Activated CD8-positive, alpha-beta T cell treated with anti-CD3 and anti-CD28 coated beads for 36 hours (primary cell): ENCODE data around the gene VIPR1. TPM values are rescaled to one million over a fixed set of nuclear protein-coding genes. Genes with fewer than 3 reads are reported as not detected.

Experiments used
- ATAC-seq: fragments of 200-7000 bp; cut with Tn5 transposase; one replicate; pipeline ENCODE4 v1.10.0; 2021; ENCODE audit warnings: mild to moderate bottlenecking, moderate library complexity
- CTCF ChIA-PET: fragments of 350-600 bp; sonication (Branson Sonifier 250); formaldehyde crosslinking; loops from one replicate; lab custom pipeline; 2021; ENCODE audit warnings: antibody characterized with exemption; lab: Charles Lee
- POLR2A ChIA-PET: fragments of 350-600 bp; sonication (Branson Sonifier 250); formaldehyde crosslinking; loops from one replicate; lab custom pipeline; 2021; ENCODE audit warnings: antibody characterized with exemption; lab: Charles Lee
- DNase-seq: peaks from one replicate; pipeline ENCODE4 v3.0.0-alpha.2; 2020
- H3K27ac Mint-ChIP-seq: one replicate; pipeline ENCODE4 v1.8.0; 2021; ENCODE audit warnings: mild to moderate bottlenecking, mixed read lengths
- H3K27me3 Mint-ChIP-seq: one replicate; pipeline ENCODE4 v1.8.0; 2021; ENCODE audit warnings: mixed read lengths
- H3K36me3 Mint-ChIP-seq: one replicate; pipeline ENCODE4 v1.8.0; 2021; ENCODE audit warnings: low read depth, mixed read lengths
- H3K4me1 Mint-ChIP-seq: one replicate; pipeline ENCODE4 v1.8.0; 2021; ENCODE audit warnings: low read depth, mixed read lengths
- H3K4me3 Mint-ChIP-seq: one replicate; pipeline ENCODE4 v1.8.0; 2021; ENCODE audit warnings: mild to moderate bottlenecking, moderate library complexity, mixed read lengths
- H3K9me3 Mint-ChIP-seq: one replicate; pipeline ENCODE4 v1.8.0; 2021; ENCODE audit warnings: mixed read lengths
- intact Hi-C: fragments of 100-400 bp; cut with micrococcal nuclease; formaldehyde crosslinking; loops from one replicate; pipeline ENCODE4 v1.10.0; 2022
- total RNA-seq, 2 experiments: library from RNA; stranded (reverse); gene quantifications; one replicate each; pipeline ENCODE4 v1.2.3, GENCODE V29; 2021
- TF ChIP-seq, protein P1 (sequence below): fragments of 200-600 bp; IDR thresholded peaks from one replicate; pipeline ENCODE4 v1.8.0; 2022; ENCODE audit warnings: antibody characterized with exemption, mild to moderate bottlenecking

Gene VIPR1
- total RNA-seq, 2 experiments from 2014 or later, result 8.5 to 9.0 TPM

DNA sequence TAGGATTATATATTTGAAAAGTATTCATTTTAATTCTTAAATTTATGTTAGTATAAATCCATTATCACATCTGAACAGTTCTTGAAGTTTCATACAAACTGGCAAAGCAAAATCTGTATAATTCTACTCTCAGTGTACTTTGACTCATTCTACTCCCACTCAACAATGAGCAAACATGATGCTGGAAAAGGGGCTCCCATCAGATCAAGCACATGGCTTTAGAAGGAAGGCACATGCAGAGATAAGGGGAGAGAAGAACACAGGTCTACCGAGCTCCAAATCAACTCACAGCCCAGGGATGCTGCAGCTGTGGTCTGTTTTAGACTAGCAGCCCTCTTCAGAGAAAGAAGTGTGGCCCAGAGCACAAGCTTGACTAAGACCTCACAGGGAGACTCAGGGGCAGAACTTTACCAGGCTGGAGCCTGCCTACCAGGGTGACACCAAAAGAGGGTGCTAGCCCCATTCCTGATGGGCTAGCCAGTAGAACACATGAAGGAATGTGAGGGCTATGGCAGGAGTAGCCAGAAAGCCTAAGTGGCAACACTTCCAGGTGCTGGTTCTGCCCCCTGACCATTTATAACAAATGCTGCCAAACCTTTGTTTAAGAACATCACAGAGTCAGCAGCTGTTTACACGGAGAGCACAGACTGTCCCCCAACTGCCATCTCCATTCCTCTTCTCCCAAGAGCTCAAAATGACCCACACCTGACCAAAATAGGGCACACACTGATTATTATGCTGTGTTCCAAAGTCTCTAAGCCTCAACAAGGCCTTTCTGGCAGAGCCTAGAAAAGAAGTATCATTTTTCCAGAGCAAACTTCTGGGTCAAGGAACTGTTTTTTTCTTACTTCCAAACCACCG lies 59.8 kb downstream of the VIPR1 start:
- CTCF ChIA-PET, result interaction anchor here (1.1 to 2.7 kb wide), 5 partner anchors 10 to 61 kb away, joined by 4 to 16 read pairs (median 5); no protein-coding TSS in a partner anchor
- intact Hi-C loops, result no loop called here
- H3K4me3 Mint-ChIP-seq, result no peak overlapping the region
- ATAC-seq, result no peak
- H3K27me3 Mint-ChIP-seq, result no peaks in the 10 kb centered on the region
- H3K9me3 Mint-ChIP-seq, result no peaks in the 10 kb centered on the region
- TF ChIP-seq, protein P1, sequence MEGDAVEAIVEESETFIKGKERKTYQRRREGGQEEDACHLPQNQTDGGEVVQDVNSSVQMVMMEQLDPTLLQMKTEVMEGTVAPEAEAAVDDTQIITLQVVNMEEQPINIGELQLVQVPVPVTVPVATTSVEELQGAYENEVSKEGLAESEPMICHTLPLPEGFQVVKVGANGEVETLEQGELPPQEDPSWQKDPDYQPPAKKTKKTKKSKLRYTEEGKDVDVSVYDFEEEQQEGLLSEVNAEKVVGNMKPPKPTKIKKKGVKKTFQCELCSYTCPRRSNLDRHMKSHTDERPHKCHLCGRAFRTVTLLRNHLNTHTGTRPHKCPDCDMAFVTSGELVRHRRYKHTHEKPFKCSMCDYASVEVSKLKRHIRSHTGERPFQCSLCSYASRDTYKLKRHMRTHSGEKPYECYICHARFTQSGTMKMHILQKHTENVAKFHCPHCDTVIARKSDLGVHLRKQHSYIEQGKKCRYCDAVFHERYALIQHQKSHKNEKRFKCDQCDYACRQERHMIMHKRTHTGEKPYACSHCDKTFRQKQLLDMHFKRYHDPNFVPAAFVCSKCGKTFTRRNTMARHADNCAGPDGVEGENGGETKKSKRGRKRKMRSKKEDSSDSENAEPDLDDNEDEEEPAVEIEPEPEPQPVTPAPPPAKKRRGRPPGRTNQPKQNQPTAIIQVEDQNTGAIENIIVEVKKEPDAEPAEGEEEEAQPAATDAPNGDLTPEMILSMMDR, result no peak
- POLR2A ChIA-PET, result interaction anchor here (0.5 kb wide), 1 partner anchor 17 kb away, joined by 3 read pairs; no protein-coding TSS in a partner anchor
- H3K4me1 Mint-ChIP-seq, result peaks cover 10% of the 10 kb centered on the region
- peaks cover 32% of the 10 kb centered on the region for H3K36me3 Mint-ChIP-seq
- H3K27ac Mint-ChIP-seq, result peak overlapping the region; percentile 78
- no peak for DNase-seq

GRCh38 chr3:42569593-42570142 lies 67.2 kb downstream of the VIPR1 start:
- intact Hi-C loops, result no loop called here
- Mint-ChIP-seq H3K36me3 (peaks cover 31% of the 10 kb centered on the region), H3K27ac (no peak overlapping the region), H3K9me3 (peaks cover 7% of the 10 kb centered on the region), H3K4me1 (peaks cover 7% of the 10 kb centered on the region), H3K4me3 (no peak overlapping the region), H3K27me3 (no peaks in the 10 kb centered on the region)
- no peak for ATAC-seq
- no peak for DNase-seq
- POLR2A ChIA-PET, result interaction anchor here (1.3 kb wide), 1 partner anchor 19 kb away, joined by 3 read pairs; no protein-coding TSS in a partner anchor
- CTCF ChIA-PET, result interaction anchor here (1.6 kb wide), 1 partner anchor 22 kb away, joined by 5 read pairs; no protein-coding TSS in a partner anchor
- TF ChIP-seq, protein P1, result no peak

DNA sequence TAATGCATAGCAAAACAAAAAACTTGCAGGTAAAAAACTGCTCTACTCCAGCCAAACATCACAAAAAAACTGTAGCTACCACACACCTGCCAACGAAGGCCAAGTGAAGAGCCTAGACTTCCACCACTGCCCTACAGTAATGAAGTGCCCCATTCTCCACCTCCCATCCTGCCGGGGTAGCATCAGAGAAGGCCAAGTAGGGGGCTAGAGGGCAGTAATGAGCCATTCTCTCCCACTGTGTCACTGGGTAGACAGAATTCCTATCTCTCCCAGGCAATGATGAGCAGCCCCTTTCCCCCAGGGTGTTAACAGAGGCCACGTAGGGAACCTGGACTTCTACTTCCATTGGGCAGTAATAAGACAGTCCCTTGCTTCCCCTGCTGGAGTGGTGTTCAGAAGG lies 69.8 kb downstream of the VIPR1 start:
- peak; percentile 72 for ATAC-seq
- H3K27ac Mint-ChIP-seq, result no peak overlapping the region
- peaks cover 43% of the 10 kb centered on the region for H3K36me3 Mint-ChIP-seq

DNA sequence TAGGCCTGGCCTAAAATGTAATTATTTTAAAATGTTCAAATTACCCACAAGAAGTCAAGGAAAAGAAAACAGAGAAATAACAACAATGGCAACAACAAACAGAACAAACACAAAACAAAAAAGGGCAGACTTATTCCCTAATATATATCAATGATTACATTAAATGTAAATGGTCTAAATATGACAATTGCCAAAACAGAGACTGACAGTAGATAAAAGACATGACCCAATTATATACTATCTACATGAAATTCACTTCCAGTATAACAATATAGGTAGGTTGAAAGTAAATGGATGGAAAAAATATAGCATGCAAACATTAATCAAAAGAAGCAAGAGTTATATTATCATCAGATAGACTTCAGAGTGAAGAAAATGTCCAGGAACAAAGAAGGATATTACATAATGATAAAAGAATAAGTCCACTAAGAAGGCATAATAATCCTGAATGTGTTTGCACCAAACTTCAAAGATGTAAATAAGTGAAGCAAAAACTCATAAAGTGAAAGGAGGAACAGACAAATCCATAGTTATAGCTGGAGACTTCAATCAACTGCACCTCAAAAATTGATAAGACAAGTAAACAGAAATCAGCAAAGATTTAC lies 72.8 kb downstream of the VIPR1 start:
- no peak for ATAC-seq
- TF ChIP-seq, protein P1, result no peak
- ChIA-PET CTCF (interaction anchor here (1.9 kb wide), 1 partner anchor 9 kb away, joined by 5 read pairs; no protein-coding TSS in a partner anchor), POLR2A (interaction anchor here (0.9 to 1.3 kb wide), 2 partner anchors 15 to 25 kb away, joined by 3 to 5 read pairs; partner anchors contain the start of genes NKTR and SS18L2)
- Mint-ChIP-seq H3K4me3 (no peak overlapping the region), H3K4me1 (peaks cover 31% of the 10 kb centered on the region), H3K9me3 (peaks cover 18% of the 10 kb centered on the region), H3K36me3 (peaks cover 48% of the 10 kb centered on the region), H3K27me3 (no peaks in the 10 kb centered on the region), H3K27ac (no peak overlapping the region)
- DNase-seq, result no peak
- intact Hi-C loops, result no loop called here

More for the DNA sequence above, 69.8 kb downstream of the VIPR1 start:
- CTCF ChIA-PET, result interaction anchor here (1.2 to 1.6 kb wide), 7 partner anchors 10 to 172 kb away, joined by 3 to 6 read pairs (median 4); partner anchors contain the start of gene SEC22C
- TF ChIP-seq, protein P1, result peak; percentile 22
- Mint-ChIP-seq H3K4me1 (peaks cover 16% of the 10 kb centered on the region), H3K27me3 (no peaks in the 10 kb centered on the region), H3K9me3 (peaks cover 17% of the 10 kb centered on the region), H3K4me3 (no peak overlapping the region)
- POLR2A ChIA-PET, result no interaction called here
- intact Hi-C loops, result no loop called here
- peak; percentile 23 for DNase-seq
